Calu3 (cell line): ENCODE results near the gene MAML3. TPM values are rescaled to one million over a fixed set of nuclear protein-coding genes. Genes with fewer than 3 reads are reported as not detected.

Experiments
- BruUV-seq: library from RNA; stranded (reverse); fragments of 400-500 nt; replicated peaks from 2 replicates; lab custom pipeline; 2021; lab: Mats Ljungman, UMichigan
- CTCF ChIA-PET: fragments of 300-600 bp; sonication (Branson Sonifier 250); formaldehyde crosslinking; loops from one replicate; lab custom pipeline; 2022; ENCODE audit warnings: antibody characterized with exemption; lab: Charles Lee
- DNase-seq: peaks from one replicate; pipeline ENCODE4 v3.0.0; 2022
- H3K27ac Mint-ChIP-seq: one replicate; pipeline ENCODE4 v1.8.0; 2022; ENCODE audit warnings: mixed read lengths; ENCODE audit not compliant: unreplicated experiment
- H3K27me3 Mint-ChIP-seq: one replicate; pipeline ENCODE4 v1.8.0; 2022; ENCODE audit warnings: mixed read lengths; ENCODE audit not compliant: unreplicated experiment
- H3K36me3 Mint-ChIP-seq: one replicate; pipeline ENCODE4 v1.8.0; 2022; ENCODE audit warnings: mild to moderate bottlenecking, moderate library complexity, mixed read lengths; ENCODE audit not compliant: insufficient read depth, unreplicated experiment
- H3K4me1 Mint-ChIP-seq: one replicate; pipeline ENCODE4 v1.8.0; 2022; ENCODE audit warnings: mild to moderate bottlenecking, low read depth, mixed read lengths; ENCODE audit not compliant: unreplicated experiment
- H3K4me3 Mint-ChIP-seq: one replicate; pipeline ENCODE4 v1.8.0; 2022; ENCODE audit warnings: mild to moderate bottlenecking, low read depth, moderate library complexity, mixed read lengths; ENCODE audit not compliant: unreplicated experiment
- H3K9me3 Mint-ChIP-seq: one replicate; pipeline ENCODE4 v1.8.0; 2022; ENCODE audit warnings: low read depth, mixed read lengths; ENCODE audit not compliant: unreplicated experiment
- CTCF ChIP-seq: fragments of 200-600 bp; IDR thresholded peaks from one replicate; pipeline ENCODE4 v1.8.0; 2022; ENCODE audit warnings: antibody characterized with exemption; ENCODE audit not compliant: unreplicated experiment
- intact Hi-C: fragments of 100-400 bp; cut with micrococcal nuclease; formaldehyde crosslinking; loops from one replicate; pipeline ENCODE4 v1.10.0; 2022; ENCODE audit not compliant: unreplicated experiment
- total RNA-seq: library from RNA; stranded (reverse); gene quantifications from 2 replicates; pipeline ENCODE4 v1.2.3, GENCODE V29; 2022

MAML3 gene
- total RNA-seq, 1 experiment from 2014 or later: 4.0 TPM

GRCh38 chr4:140109292-140109691, 44.7 kb downstream of the MAML3 start:
- CTCF ChIA-PET: no interaction called here

GRCh38 chr4:140108713-140109230, 45.2 kb downstream of the MAML3 start:
- no peak for TF ChIP-seq CTCF
- no TSS peak for BruUV-seq
- no peak for DNase-seq

More at GRCh38 chr4:140109292-140109691, 44.7 kb downstream of the MAML3 start:
- Mint-ChIP-seq H3K27ac (no peak overlapping the region), H3K27me3 (no peaks in the 10 kb centered on the region), H3K9me3 (no peaks in the 10 kb centered on the region), H3K4me1 (peaks cover 6% of the 10 kb centered on the region), H3K4me3 (no peak overlapping the region), H3K36me3 (peaks cover 5% of the 10 kb centered on the region)
- no peak for DNase-seq
- intact Hi-C loops: no loop called here
- TF ChIP-seq CTCF: no peak
- BruUV-seq: no TSS peak

DNA sequence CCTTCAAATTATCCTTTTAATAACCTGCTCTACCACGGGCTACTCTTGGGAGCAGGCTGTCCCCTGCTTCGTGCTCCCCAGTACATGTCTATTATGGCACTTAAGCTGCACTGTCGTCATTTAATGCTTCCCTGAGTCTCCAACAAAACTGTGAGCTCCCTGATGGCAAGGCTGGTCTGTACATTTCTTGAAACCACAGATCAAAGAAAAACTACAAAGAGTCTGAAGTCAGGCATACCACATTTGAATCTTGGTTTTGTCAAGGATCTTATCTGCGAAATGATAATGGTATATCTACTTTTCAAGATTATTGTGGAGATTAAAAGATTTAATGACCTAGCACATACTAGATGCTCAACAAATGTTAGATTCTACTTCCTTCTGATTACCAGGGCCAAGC, 45.7 kb downstream of the MAML3 start:
- peaks cover 5% of the 10 kb centered on the region for H3K36me3 Mint-ChIP-seq
- H3K27me3 Mint-ChIP-seq: no peaks in the 10 kb centered on the region
- no TSS peak for BruUV-seq
- CTCF ChIA-PET: no interaction called here
- no peak overlapping the region for H3K4me3 Mint-ChIP-seq
- intact Hi-C loops: no loop called here
- H3K9me3 Mint-ChIP-seq: no peaks in the 10 kb centered on the region
- peaks cover 6% of the 10 kb centered on the region for H3K4me1 Mint-ChIP-seq
- H3K27ac Mint-ChIP-seq: no peak overlapping the region
- no peak for DNase-seq
- no peak for TF ChIP-seq CTCF

More at GRCh38 chr4:140108713-140109230, 45.2 kb downstream of the MAML3 start:
- Mint-ChIP-seq H3K9me3 (no peaks in the 10 kb centered on the region), H3K27ac (no peak overlapping the region), H3K4me1 (peaks cover 6% of the 10 kb centered on the region), H3K4me3 (no peak overlapping the region), H3K36me3 (peaks cover 5% of the 10 kb centered on the region), H3K27me3 (no peaks in the 10 kb centered on the region)
- intact Hi-C loops: no loop called here
- CTCF ChIA-PET: no interaction called here

- H3K4me1 Mint-ChIP-seq: peaks cover 6% of the 10 kb centered on the region
- CTCF ChIA-PET: no interaction called here
- H3K27ac Mint-ChIP-seq: no peak overlapping the region
- no peaks in the 10 kb centered on the region for H3K9me3 Mint-ChIP-seq
- no TSS peak for BruUV-seq
- H3K4me3 Mint-ChIP-seq: no peak overlapping the region
- H3K27me3 Mint-ChIP-seq: no peaks in the 10 kb centered on the region
- intact Hi-C loops: no loop called here
- H3K36me3 Mint-ChIP-seq: peaks cover 5% of the 10 kb centered on the region
- no peak for DNase-seq
- TF ChIP-seq CTCF: no peak
Measured at GRCh38 chr4:140106289-140106844, 47.6 kb downstream of the MAML3 start.
